Superior temporal gyrus (tissue), 1 donor: ENCODE measurements around the gene SETBP1.

Experiments used
- DNase-seq: peaks from one replicate; pipeline ENCODE4 v3.0.0-alpha.2; 2016; ENCODE audit errors: extremely low spot score

SETBP1 gene

GRCh38 chr18:44816050-44816449 is 135.4 kb downstream of the SETBP1 start:
- no peak for DNase-seq

GRCh38 chr18:44816477-44816876 is 135.8 kb downstream of the SETBP1 start:
- no peak for DNase-seq

GRCh38 chr18:44817831-44818473 is 137.3 kb downstream of the SETBP1 start:
- no peak for DNase-seq

- no peak for DNase-seq
These were observed 138.1 kb downstream of the SETBP1 start for GRCh38 chr18:44818668-44819403.

DNA sequence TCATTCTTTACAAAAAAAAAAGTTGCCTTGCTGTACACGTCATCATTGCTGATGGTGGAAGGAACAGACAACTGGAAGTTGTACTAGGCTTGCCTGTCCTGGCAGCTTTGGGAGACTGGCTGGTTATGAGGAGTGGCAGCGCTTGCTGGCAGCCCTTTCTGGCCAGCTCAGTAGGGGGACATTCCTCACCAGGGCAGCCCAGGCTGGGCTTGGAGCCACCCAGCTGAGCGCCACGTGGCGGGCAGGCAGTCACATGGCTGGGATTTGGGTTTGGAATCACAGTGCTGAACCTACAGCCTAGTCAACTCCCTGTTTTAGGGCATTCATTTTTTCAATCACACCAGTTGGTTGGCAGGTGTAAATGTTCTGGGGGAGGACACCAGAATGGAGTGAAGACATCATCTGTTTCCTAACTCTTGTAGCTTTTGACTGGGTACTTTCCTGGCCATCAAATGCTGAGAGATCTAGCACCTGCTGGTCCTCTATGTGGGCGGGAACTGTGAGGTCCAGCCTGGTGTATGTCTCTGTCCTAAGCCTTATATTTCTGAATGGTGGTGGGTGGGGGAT is 139.3 kb downstream of the SETBP1 start:
- no peak for DNase-seq

- DNase-seq, result no peak
These were observed 141.2 kb downstream of the SETBP1 start for GRCh38 chr18:44821924-44822323.

- no peak for DNase-seq
These were observed 142.6 kb downstream of the SETBP1 start for GRCh38 chr18:44823286-44823685.

DNA sequence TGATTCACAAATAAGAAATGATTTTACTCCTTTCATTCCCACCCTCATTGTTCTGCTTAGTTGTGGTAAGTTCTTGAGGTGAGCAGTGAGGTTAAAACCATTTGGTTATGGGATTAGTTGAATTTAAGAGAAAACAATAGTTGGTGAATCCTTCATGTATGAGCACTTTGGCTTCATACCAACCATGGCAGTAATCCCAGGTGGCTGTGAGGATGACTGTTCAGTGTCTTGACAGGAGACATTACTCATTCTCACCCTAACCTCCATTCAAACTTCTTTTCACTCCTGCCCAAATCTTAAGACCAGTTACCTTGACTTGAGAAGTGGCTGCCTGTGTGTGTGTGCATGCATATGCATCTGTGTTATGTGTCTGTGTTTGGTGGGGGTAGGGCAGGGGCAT is 143.1 kb downstream of the SETBP1 start:
- DNase-seq, result no peak

GRCh38 chr18:44824884-44825283 is 144.2 kb downstream of the SETBP1 start:
- DNase-seq, result no peak

DNA sequence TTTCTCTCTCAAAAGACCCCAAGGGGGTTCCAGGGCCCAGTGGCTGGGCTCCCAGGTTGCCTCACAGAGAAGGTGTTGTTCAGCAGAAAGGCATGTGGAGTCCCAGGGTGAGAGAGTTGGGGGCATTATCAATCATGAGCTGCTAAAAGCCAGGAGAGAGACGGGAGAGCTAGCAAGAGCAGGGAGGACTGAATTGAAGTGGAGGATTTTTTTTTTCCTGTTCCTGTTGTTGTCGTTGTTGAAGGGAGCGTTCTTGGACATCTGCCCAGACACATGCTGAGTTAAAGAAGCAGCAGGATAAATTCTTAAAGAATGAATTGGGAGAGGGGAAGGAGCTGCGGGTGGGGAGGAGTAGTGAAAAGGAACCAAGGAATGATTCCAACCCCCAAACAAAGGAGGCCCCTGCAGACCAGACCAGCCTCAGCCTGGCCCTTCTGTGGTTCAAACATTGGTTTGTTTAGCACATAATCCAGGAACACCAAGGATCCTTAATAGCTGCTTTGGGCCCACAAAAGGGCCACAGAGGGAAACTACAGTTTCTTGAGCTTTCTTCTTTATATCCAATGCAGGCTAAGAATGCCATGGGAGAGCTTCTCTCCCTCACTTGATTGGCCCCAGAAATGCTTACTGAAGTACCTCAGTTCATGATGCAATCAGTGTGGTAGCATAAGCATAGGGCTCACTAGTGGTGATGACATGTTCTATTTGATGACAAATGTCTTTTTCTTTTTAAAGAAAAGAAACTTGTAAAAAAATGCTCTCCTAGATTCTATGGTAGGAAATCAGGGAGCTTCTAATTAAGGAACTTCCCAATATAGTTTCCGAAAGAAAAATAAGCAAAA is 146.0 kb downstream of the SETBP1 start:
- peak; percentile 75 for DNase-seq

DNA sequence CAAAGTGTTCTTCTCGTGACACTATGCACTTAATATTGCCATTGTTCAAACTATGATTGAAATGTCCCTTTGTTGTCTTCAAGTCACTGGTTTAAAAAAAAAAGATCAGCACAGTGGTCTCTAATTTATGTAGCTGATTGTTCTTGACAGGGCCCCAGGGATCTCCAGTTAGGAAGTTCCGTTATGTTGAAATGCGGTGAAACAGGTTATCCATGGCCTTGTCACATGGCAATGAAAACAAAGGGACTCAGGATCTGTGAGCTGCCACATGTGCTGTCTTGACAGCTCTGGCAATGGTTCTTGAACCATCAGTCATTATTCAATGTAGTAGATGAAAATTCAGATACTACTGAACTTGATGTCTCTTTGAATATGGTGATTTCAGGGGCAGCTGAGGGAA is 147.4 kb downstream of the SETBP1 start:
- DNase-seq, result no peak

DNA sequence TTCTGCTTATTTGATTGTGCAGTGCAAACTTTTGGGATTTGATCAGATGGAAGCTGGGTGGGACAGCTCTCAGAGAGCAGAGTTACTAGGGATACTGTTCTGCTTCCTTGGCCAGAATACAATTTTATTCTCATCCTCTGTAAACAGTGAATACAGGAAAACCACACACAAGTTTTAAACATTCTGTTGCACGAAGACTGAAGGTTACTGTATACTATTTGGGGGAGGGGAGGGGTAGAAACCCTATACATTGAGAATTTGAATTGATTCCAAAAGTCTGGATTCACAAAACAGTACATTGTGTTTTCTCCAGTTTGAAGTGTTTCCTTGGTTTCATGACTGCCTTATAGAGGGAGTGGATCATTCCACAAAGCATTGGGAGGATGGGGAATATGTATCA is 149.9 kb downstream of the SETBP1 start:
- no peak for DNase-seq

DNA sequence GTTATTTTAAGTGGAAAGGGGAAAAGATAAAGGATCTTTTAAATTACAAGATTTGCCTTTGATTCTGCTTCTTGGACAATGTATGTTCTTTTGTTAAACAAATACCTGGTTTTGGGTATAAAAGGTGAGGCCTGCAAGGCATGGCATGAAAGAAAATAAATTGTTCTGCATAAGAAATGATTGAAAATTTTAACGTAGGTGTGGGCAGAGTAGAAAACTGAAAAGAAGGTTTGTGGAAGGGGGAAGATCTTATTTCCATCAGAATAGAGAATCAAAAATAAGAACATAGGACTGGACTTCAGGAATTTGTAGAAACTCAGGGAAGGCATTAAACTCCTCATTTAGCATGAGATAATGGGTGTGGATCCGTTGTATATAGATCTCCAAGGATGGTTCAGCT is 153.1 kb downstream of the SETBP1 start:
- no peak for DNase-seq

DNA sequence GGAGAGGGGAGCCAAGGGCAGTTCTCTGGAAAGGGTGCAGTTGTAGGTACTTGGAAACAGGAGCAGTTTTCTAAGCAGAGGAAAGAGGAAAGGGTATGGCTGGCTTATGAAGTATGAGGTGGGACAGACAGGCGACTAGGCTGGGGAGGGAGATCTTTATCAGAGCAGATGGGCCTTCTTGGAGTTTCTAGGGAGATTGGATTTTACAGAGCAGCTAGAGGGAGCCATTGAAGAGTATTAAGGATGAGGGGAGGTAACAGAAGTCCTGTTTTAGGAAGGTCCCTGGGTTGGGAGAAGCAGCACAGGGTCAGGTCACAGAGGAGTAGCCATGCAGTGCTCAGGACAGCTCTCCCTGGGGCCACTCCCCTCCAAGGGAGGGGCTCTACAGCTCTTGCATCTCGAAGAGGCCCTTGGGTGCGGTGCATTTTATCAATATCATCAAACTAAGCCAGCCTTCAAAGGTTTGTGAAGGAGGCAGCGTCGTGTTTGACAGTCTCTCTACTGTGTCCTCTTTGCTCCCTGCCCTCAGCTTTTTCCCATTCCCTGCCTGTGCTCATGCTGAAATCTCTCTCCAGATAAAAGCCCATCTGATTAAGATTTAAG is 154.3 kb downstream of the SETBP1 start:
- DNase-seq, result no peak

GRCh38 chr18:44835703-44836102 is 155.0 kb downstream of the SETBP1 start:
- peak; percentile 46 for DNase-seq

DNA sequence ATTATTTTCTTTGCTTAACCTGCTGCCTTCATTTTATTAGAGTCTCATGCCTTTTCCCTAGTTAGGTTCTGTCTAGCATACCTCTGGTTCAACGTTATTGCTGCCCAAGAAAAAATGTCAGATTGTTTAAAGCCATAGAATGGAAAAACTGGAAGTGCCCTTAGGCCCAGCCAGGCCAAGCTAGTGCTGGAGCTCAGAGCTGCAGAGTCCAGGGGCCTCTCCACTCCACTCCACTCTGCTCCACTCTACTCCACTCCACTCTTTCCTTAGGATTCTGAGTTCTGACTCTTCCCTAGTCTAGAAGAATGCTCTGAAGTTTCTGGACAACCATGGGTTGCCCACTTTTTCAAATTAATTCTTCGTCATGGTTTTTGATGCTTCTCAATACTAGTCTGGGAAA is 155.6 kb downstream of the SETBP1 start:
- no peak for DNase-seq

DNA sequence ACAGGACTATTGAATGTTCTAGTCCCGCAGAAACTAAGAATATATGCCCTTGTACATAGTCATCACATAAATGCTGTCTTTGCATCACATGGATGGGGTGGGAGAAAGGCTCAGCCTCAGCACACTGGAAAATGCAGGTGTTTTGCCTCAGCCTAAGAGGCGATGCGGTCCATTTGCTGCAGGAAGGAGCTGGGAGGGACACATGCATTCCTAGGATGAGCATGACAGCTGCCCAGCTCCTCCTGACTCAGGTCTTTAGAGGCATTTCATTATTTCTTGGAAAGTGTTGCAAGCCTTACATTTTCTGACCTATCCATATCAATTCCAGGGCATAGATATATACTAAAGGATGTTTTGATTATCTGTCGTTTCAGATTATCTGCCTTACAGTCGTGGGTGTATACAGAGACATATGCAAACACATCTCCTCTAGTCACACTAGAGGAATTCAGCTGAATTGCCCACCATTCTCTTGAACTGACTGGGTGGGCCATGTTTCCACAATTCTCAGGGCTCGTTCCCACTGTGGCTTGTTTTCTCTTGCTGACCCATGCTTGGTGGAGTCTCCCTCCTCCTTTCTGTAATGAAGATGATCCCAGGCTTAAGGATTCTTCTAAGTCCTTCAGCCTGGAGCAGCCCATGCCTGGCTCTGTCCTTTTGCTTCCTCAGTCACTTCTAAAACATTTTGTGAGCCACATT is 156.9 kb downstream of the SETBP1 start:
- DNase-seq, result no peak

DNA sequence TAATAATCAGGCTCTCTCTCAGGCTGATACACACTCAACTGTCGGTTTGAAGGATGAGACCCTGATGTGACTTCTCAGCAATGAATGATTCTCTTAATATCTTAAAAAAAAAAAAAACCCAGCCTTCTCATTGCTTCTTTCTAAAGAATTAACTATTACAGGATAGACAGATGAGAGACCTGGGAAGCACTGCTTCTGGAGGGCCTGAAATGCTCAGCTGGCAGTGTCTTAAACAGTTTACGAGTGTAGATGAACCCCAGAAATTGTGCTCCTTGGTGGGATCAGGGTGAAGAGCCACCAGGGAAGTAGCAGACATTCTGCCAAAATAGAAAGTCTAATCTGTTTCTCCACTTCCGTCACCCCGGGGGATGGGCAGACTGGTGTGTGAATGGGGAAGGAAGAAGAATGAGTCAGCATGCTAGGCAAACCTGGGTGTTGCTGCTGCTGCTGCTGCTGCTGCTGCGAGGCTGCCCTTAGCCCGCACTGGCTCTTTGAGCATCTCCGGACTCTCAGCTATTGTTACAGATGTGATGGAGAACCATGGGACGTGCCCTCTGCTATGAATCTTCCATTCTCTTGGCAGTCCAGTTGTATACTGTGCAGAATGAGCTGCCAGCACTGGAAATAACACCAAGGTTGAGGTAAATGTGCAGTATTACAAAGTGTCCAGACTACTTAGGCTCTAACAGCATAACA is 158.4 kb downstream of the SETBP1 start:
- peak; percentile 68 for DNase-seq

DNA sequence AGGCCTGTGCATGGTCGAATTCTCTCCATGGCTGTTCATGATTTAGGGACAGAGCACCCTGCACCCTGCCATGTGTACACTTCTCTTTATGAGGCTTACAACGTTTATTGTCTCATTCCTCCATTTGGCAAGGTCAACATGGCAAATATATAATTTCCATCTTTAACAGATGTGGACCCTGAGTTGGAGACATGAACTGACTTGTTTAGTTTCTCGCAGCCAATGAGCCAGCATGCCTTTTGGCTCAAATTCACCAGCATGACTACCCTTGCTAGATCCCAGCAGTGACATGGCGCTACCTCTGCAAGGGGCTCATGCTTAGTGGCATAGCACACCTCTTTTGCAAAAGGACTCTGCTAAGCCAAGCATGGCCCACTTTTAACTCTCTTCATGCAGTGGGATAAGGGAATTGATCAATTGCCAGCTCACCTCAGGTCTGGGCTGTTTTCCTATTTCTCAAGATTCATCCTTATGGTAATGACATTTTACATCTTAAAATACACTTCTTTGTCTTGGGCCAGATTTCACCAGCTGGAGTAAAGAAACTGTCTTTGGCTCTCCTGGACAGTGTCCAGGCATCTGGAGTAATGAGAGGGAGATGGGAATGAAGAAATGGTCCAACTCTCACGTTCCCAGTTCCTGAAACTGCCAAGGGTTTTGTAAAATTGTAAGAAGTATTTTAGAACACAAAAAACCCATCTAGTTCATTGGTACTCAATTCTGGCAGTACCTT is 159.5 kb downstream of the SETBP1 start:
- DNase-seq, result peak; percentile 9

GRCh38 chr18:44841221-44841620 is 160.5 kb downstream of the SETBP1 start:
- DNase-seq, result no peak
